Lower leg skin (tissue), 4 donors: Measurements from ENCODE around the gene TMEM214. TPM values are rescaled to one million over a fixed set of nuclear protein-coding genes. Genes with fewer than 3 reads are reported as not detected.

Source experiments
- DNase-seq, 2 donors: peaks; one replicate each; pipeline ENCODE4 v3.0.0-alpha.2; 2019; ENCODE audit warnings: low spot score in 2 of 2
- H3K4me3 ChIP-seq: fragments of 200-600 bp; sonication (generic); 2 replicates; pipeline ENCODE4 v1.5.1; 2017; ENCODE audit warnings: mild to moderate bottlenecking, low read depth; ENCODE audit not compliant: poor library complexity, severe bottlenecking
- CTCF ChIP-seq, 3 donors: fragments of 450-650 bp; IDR thresholded peaks; one replicate each; pipeline ENCODE4 v1.5.1; 2016; ENCODE audit warnings: antibody characterized with exemption in 3 of 3, mild to moderate bottlenecking in 3 of 3, moderate library complexity in 2 of 3
- POLR2A ChIP-seq, 2 donors: fragments of 450-650 bp; IDR thresholded peaks; one replicate each; pipeline ENCODE4 v1.6.1; 2016 to 2017; ENCODE audit warnings: antibody characterized with exemption in 2 of 2, mild to moderate bottlenecking in 1 of 2, moderate library complexity in 1 of 2
- WGBS, 2 donors: methylation state at CpG; one replicate each; pipeline ENCODE4 v1.1.5; 2018; 5-methylcytosine and 5-hydroxymethylcytosine counted together
- intact Hi-C: fragments of 100-400 bp; cut with DNase I; formaldehyde crosslinking; loops from one replicate; pipeline ENCODE4 v1.15.0; 2023; ENCODE audit warnings: low total_unique reads
- total RNA-seq, 4 donors: library from RNA; depleted of rRNA; stranded (reverse); fragments of >200 nt; gene quantifications; one replicate each; pipeline ENCODE4 v1.1.0, GENCODE V29; 2016

Gene TMEM214
- total RNA-seq, result 10 to 100 TPM; 30.3 to 43.9 (median 32.0) TPM

- WGBS, 2 donors, result 0 to 1% methylated on average over 60 to 75 of the region's 76 CpGs
- peak; percentile 83 to 96 for DNase-seq
- peak within 1 kb of the TSS; percentile 87 for H3K4me3 ChIP-seq
- intact Hi-C loops, result no loop called here
- TF ChIP-seq POLR2A (IDR thresholded peaks at IDR 0.05), result no peak
- no peak for TF ChIP-seq CTCF (IDR thresholded peaks at IDR 0.05)
Measured at GRCh38 chr2:27032495-27033252, at the start of gene TMEM214. TSS of gene TMEM214 (plus strand) at chr2:27032965. CDS start at chr2:27033016, 51 bp downstream.

GRCh38 chr2:26983746-26984145 is 49.0 kb upstream of the TMEM214 start:
- no peak overlapping the region for H3K4me3 ChIP-seq
- peak in 1 of 2 donors; percentile 29 for DNase-seq
- 83 to 84% methylated on average over 3 of the region's 3 CpGs for WGBS, 2 donors
- intact Hi-C loops, result no loop called here
- TF ChIP-seq POLR2A (IDR thresholded peaks at IDR 0.05) (no peak), CTCF (IDR thresholded peaks at IDR 0.05) (no peak)

GRCh38 chr2:26985807-26986206 is 47.0 kb upstream of the TMEM214 start:
- 92 to 93% methylated on average over 4 of the region's 4 CpGs for WGBS, 2 donors
- peak in 1 of 2 donors; percentile 42 for DNase-seq
- intact Hi-C loops, result no loop called here
- H3K4me3 ChIP-seq, result no peak overlapping the region
- TF ChIP-seq CTCF (IDR thresholded peaks at IDR 0.05) (no peak), POLR2A (IDR thresholded peaks at IDR 0.05) (no peak)

GRCh38 chr2:26986576-26986975 is 46.2 kb upstream of the TMEM214 start:
- intact Hi-C loops, result no loop called here
- no peak overlapping the region for H3K4me3 ChIP-seq
- 79 to 81% methylated on average over 5 of the region's 5 CpGs for WGBS, 2 donors
- TF ChIP-seq POLR2A (IDR thresholded peaks at IDR 0.05), result no peak
- no peak for TF ChIP-seq CTCF (IDR thresholded peaks at IDR 0.05)
- peak in 1 of 2 donors; percentile 7 for DNase-seq

- peak in 1 of 2 donors; percentile 39 for DNase-seq
- 84 to 86% methylated on average over 4 of the region's 4 CpGs for WGBS, 2 donors
- TF ChIP-seq CTCF (IDR thresholded peaks at IDR 0.05) (no peak), POLR2A (IDR thresholded peaks at IDR 0.05) (no peak)
- no peak overlapping the region for H3K4me3 ChIP-seq
- intact Hi-C loops, result no loop called here
Measured at GRCh38 chr2:26988058-26988860, 44.5 kb upstream of the TMEM214 start.
